Measurements from ENCODE around the gene RIOK1. TPM values are rescaled to one million over a fixed set of nuclear protein-coding genes. Genes with fewer than 3 reads are reported as not detected.

Gene RIOK1
- total and polyA plus RNA-seq, 2 of the 13 experiments (the other 11 are each of a cell fraction or from before 2014, with no cell fraction given) = 9.4 to 37.8 TPM

GRCh38 chr6:7404546-7404945 is 14.9 kb downstream of the RIOK1 start (continued):
- TF ChIP-seq, protein P1, sequence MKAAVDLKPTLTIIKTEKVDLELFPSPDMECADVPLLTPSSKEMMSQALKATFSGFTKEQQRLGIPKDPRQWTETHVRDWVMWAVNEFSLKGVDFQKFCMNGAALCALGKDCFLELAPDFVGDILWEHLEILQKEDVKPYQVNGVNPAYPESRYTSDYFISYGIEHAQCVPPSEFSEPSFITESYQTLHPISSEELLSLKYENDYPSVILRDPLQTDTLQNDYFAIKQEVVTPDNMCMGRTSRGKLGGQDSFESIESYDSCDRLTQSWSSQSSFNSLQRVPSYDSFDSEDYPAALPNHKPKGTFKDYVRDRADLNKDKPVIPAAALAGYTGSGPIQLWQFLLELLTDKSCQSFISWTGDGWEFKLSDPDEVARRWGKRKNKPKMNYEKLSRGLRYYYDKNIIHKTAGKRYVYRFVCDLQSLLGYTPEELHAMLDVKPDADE (CRISPR knock-in tag; IDR thresholded peaks at IDR 0.05) = no peak

- no peaks in the 10 kb centered on the region for H3K9me3 ChIP-seq (ENCODE audit: low read length)
- DNase-seq (ENCODE audit: low spot score) (no peak), FAIRE-seq (no peak), ATAC-seq (no peak)
- BruUV-seq (replicated peaks) = no TSS peak
- intact Hi-C loops (cut with micrococcal nuclease; ENCODE audit: unreplicated experiment) (no loop called here), in situ Hi-C loops (cut with HindIII; ENCODE audit: extremely low pct_ligation_motif_present, low pct_unique_long_range_greater_than_20kb) (loop anchor here (10.0 kb wide), 1 partner anchor 102 kb away; no protein-coding TSS in a partner anchor)
- no peak overlapping the region for H3K27ac ChIP-seq (ENCODE audit: extremely low read length, insufficient read depth, low read length)
- H3K4me1 ChIP-seq (ENCODE audit: insufficient read depth, low read length) = no peaks in the 10 kb centered on the region
- no peaks in the 10 kb centered on the region for H4K20me1 ChIP-seq (ENCODE audit: insufficient read depth, low read length)
- no peak overlapping the region for H2AFZ ChIP-seq (ENCODE audit: low read length)
- H3K27me3 ChIP-seq (ENCODE audit: control insufficient read depth in 1 of 2, insufficient read depth in 2 of 2, low read length in 2 of 2) = no peaks in the 10 kb centered on the region
- no peaks in the 10 kb centered on the region for H3K79me2 ChIP-seq (ENCODE audit: insufficient read depth, low read length)
- H3K4me3 ChIP-seq (replicated peaks in 1 of 3; ENCODE audit: insufficient read depth in 1 of 3, low read depth in 2 of 3, low read length in 3 of 3) = no peak overlapping the region
- ChIA-PET POLR2A (no interaction called here), CTCF (ENCODE audit: low intra/inter-chr PET ratio, low total read pairs) (no interaction called here)
- no peak overlapping the region for H3K4me2 ChIP-seq (ENCODE audit: low read depth, low read length)
- 98% methylated on average over 9 of the region's 9 CpGs for WGBS (ENCODE audit: low lambda C conversion rate)
- H3K9ac ChIP-seq (ENCODE audit: insufficient read depth, low read depth, low read length) = no peak overlapping the region
- H3K36me3 ChIP-seq (replicated peaks in 1 of 2; ENCODE audit: control insufficient read depth in 1 of 2, insufficient read depth in 2 of 2, low read length in 2 of 2) = peaks cover 22 to 87% of the 10 kb centered on the region in 2 experiments
- TF ChIP-seq JUNB (CRISPR knock-in tag; IDR thresholded peaks at IDR 0.05; ENCODE audit: borderline replicate concordance) = no peak
- TF ChIP-seq ZNF430 (CRISPR knock-in tag; IDR thresholded peaks at IDR 0.05) = no peak
- no peak for TF ChIP-seq ZNF333 (CRISPR knock-in tag; IDR thresholded peaks at IDR 0.05; ENCODE audit: borderline replicate concordance)
- no peak for TF ChIP-seq CBX5 (CRISPR knock-in tag; IDR thresholded peaks at IDR 0.05; ENCODE audit: borderline replicate concordance)
- no peak for TF ChIP-seq ZNF354B (CRISPR knock-in tag; IDR thresholded peaks at IDR 0.05)
- no peak for TF ChIP-seq MAFK (conservative IDR thresholded peaks at IDR 0.05 in 1 of 2, IDR thresholded peaks at IDR 0.05 in 1 of 2; ENCODE audit: low read length in 2 of 2)
- no peak for TF ChIP-seq NRL (CRISPR knock-in tag; IDR thresholded peaks at IDR 0.05; ENCODE audit: borderline replicate concordance)
- TF ChIP-seq HOMEZ (CRISPR knock-in tag; IDR thresholded peaks at IDR 0.05; ENCODE audit: low read depth) = no peak
- no peak for TF ChIP-seq TCF7 (IDR thresholded peaks at IDR 0.05; ENCODE audit: low read depth)
- TF ChIP-seq, protein P2, sequence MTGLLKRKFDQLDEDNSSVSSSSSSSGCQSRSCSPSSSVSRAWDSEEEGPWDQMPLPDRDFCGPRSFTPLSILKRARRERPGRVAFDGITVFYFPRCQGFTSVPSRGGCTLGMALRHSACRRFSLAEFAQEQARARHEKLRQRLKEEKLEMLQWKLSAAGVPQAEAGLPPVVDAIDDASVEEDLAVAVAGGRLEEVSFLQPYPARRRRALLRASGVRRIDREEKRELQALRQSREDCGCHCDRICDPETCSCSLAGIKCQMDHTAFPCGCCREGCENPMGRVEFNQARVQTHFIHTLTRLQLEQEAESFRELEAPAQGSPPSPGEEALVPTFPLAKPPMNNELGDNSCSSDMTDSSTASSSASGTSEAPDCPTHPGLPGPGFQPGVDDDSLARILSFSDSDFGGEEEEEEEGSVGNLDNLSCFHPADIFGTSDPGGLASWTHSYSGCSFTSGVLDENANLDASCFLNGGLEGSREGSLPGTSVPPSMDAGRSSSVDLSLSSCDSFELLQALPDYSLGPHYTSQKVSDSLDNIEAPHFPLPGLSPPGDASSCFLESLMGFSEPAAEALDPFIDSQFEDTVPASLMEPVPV (CRISPR knock-in tag; IDR thresholded peaks at IDR 0.05) = no peak
- TF ChIP-seq KAT7 (CRISPR knock-in tag; IDR thresholded peaks at IDR 0.05; ENCODE audit: borderline replicate concordance) = no peak
- TF ChIP-seq EZH2 (conservative IDR thresholded peaks at IDR 0.05; ENCODE audit: low read depth, low read length) = no peak
- no peak for TF ChIP-seq NFYB (CRISPR knock-in tag; IDR thresholded peaks at IDR 0.05)
- TF ChIP-seq YEATS2 (CRISPR knock-in tag; IDR thresholded peaks at IDR 0.05; ENCODE audit: borderline replicate concordance) = no peak
- no peak for TF ChIP-seq SRSF4 (IDR thresholded peaks at IDR 0.05; ENCODE audit: low read depth, low read length, poor library complexity, severe bottlenecking)
- TF ChIP-seq, protein P3, sequence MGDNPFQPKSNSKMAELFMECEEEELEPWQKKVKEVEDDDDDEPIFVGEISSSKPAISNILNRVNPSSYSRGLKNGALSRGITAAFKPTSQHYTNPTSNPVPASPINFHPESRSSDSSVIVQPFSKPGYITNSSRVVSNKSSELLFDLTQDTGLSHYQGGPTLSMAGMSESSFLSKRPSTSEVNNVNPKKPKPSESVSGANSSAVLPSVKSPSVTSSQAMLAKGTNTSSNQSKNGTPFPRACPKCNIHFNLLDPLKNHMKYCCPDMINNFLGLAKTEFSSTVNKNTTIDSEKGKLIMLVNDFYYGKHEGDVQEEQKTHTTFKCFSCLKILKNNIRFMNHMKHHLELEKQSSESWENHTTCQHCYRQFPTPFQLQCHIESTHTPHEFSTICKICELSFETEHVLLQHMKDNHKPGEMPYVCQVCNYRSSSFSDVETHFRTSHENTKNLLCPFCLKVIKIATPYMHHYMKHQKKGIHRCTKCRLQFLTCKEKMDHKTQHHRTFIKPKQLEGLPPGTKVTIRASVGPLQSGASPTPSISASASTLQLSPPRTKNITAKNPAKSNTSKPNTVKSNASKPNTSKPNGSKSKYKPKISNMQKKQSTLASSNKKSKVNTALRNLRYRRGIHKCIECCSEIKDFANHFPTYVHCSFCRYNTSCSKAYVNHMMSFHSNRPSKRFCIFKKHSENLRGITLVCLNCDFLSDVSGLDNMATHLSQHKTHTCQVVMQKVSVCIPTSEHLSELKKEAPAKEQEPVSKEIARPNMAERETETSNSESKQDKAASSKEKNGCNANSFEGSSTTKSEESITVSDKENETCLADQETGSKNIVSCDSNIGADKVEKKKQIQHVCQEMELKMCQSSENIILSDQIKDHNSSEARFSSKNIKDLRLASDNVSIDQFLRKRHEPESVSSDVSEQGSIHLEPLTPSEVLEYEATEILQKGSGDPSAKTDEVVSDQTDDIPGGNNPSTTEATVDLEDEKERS (CRISPR knock-in tag; IDR thresholded peaks at IDR 0.05) = no peak
These were observed 17.1 kb downstream of the RIOK1 start for GRCh38 chr6:7406743-7407142.

Measured in HepG2 (cell line).